Caco-2 (cell line): ENCODE measurements around the gene PGM1. TPM values are rescaled to one million over a fixed set of nuclear protein-coding genes. Genes with fewer than 3 reads are reported as not detected.

ENCODE experiments used
- BruUV-seq: library from RNA; stranded (reverse); fragments of 400-500 nt; replicated peaks from 2 replicates; lab custom pipeline; 2021; lab: Mats Ljungman, UMichigan
- CTCF ChIA-PET: fragments of 300-600 bp; sonication (Branson Sonifier 250); formaldehyde crosslinking; loops from one replicate; lab custom pipeline; 2022; ENCODE audit warnings: antibody characterized with exemption; lab: Charles Lee
- POLR2A ChIA-PET: fragments of 300-600 bp; sonication (Branson Sonifier 250); formaldehyde crosslinking; loops from one replicate; lab custom pipeline; 2022; ENCODE audit warnings: antibody characterized with exemption; lab: Charles Lee
- DNase-seq, 2 experiments: peaks; one replicate each; pipeline versions ENCODE4 v3.0.0 to v3.0.0-alpha.2; 2020 to 2022
- H3K27me3 ChIP-seq: replicated peaks from 2 replicates; pipeline ENCODE4 v1.6.0; 2011; ENCODE audit warnings: low read length; ENCODE audit not compliant: control insufficient read depth, insufficient read depth
- H3K36me3 ChIP-seq: 2 replicates; pipeline ENCODE4 v1.5.1; 2011; ENCODE audit warnings: low read length; ENCODE audit not compliant: control insufficient read depth, insufficient read depth
- H3K4me1 ChIP-seq: fragments of 250-450 bp; sonication (Bioruptor Pico); 2 replicates; pipeline ENCODE4 v1.5.1; 2020; ENCODE audit warnings: mild to moderate bottlenecking
- H3K4me3 ChIP-seq: 2 replicates; pipeline ENCODE4 v1.5.1; 2011; ENCODE audit warnings: low read depth, mild to moderate bottlenecking, control low read depth, low read length
- H3K9me3 ChIP-seq: fragments of 250-450 bp; sonication (Bioruptor Pico); 2 replicates; pipeline ENCODE4 v1.5.1; 2020; ENCODE audit warnings: mild to moderate bottlenecking, moderate library complexity
- H3K27ac Mint-ChIP-seq: one replicate; pipeline ENCODE4 v1.8.0; 2022; ENCODE audit warnings: mixed read lengths; ENCODE audit not compliant: unreplicated experiment
- H3K27me3 Mint-ChIP-seq: one replicate; pipeline ENCODE4 v1.8.0; 2022; ENCODE audit warnings: mixed read lengths; ENCODE audit not compliant: insufficient read depth, unreplicated experiment
- H3K36me3 Mint-ChIP-seq: one replicate; pipeline ENCODE4 v1.8.0; 2022; ENCODE audit warnings: mild to moderate bottlenecking, mixed read lengths; ENCODE audit not compliant: insufficient read depth, unreplicated experiment
- H3K4me1 Mint-ChIP-seq: one replicate; pipeline ENCODE4 v1.8.0; 2022; ENCODE audit warnings: low read depth, mixed read lengths; ENCODE audit not compliant: unreplicated experiment
- H3K4me3 Mint-ChIP-seq: one replicate; pipeline ENCODE4 v1.8.0; 2022; ENCODE audit warnings: mild to moderate bottlenecking, moderate library complexity, mixed read lengths; ENCODE audit not compliant: unreplicated experiment
- H3K9me3 Mint-ChIP-seq: one replicate; pipeline ENCODE4 v1.8.0; 2022; ENCODE audit warnings: mixed read lengths; ENCODE audit not compliant: unreplicated experiment
- intact Hi-C: fragments of 100-400 bp; cut with micrococcal nuclease; formaldehyde crosslinking; loops from one replicate; pipeline ENCODE4 v1.10.0; 2022; ENCODE audit not compliant: unreplicated experiment
- total RNA-seq: library from RNA; stranded (reverse); gene quantifications from 2 replicates; pipeline ENCODE4 v1.2.3, GENCODE V29; 2022
- TF ChIP-seq, protein P1 (sequence below), 2 experiments: fragments of 200-600 bp in 1 of 2; IDR thresholded peaks; 1 replicate in 1 of 2; 2 replicates in 1 of 2; pipeline versions ENCODE4 v1.5.1 to v1.8.0; 2011 to 2022; ENCODE audit warnings: antibody characterized with exemption in 1 of 2, control low read depth in 1 of 2, inconsistent platforms in 1 of 2, low read depth in 1 of 2, low read length in 1 of 2, mild to moderate bottlenecking in 1 of 2, moderate library complexity in 1 of 2; ENCODE audit not compliant: insufficient read depth in 1 of 2, severe bottlenecking in 1 of 2, unreplicated experiment in 1 of 2

Gene PGM1
- total RNA-seq, 1 experiment from 2014 or later = 22.5 TPM

DNA sequence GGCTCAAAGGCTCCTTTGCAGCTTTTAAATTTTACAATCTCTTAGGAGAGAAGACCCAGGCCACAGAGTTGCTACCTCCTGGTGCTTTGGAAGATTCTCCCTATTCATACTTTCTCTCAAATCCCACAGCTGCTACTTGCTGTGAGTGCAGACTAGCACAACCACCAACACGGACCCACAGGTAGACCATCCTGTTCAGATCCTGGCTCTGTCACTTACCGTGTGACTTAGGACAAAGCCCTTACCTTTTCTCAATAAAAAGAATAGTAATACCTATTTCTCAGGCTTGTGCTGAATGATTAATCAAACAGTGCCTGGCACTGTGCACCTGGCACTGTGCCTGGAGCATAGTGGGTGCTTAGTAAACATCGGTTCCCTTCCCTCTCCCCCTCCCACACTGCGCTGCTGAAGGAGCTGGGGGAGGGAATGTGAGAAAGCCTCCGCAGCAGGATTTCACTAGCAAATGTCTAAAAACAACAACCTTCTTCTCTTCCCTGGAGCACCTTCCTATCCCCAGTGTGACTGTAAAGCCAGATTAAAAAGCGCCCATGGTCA, 81.7 kb downstream of the PGM1 start:
- Mint-ChIP-seq H3K36me3 (no peaks in the 10 kb centered on the region), H3K9me3 (peaks cover 12% of the 10 kb centered on the region), H3K4me1 (peaks cover 16% of the 10 kb centered on the region), H3K27ac (peak overlapping the region; percentile 24), H3K27me3 (no peaks in the 10 kb centered on the region), H3K4me3 (no peak overlapping the region)
- Histone ChIP-seq H3K36me3 (no peaks in the 10 kb centered on the region), H3K27me3 (no peaks in the 10 kb centered on the region), H3K4me1 (peaks cover 9% of the 10 kb centered on the region), H3K4me3 (no peak overlapping the region), H3K9me3 (no peaks in the 10 kb centered on the region)
- BruUV-seq = no TSS peak
- TF ChIP-seq, protein P1, sequence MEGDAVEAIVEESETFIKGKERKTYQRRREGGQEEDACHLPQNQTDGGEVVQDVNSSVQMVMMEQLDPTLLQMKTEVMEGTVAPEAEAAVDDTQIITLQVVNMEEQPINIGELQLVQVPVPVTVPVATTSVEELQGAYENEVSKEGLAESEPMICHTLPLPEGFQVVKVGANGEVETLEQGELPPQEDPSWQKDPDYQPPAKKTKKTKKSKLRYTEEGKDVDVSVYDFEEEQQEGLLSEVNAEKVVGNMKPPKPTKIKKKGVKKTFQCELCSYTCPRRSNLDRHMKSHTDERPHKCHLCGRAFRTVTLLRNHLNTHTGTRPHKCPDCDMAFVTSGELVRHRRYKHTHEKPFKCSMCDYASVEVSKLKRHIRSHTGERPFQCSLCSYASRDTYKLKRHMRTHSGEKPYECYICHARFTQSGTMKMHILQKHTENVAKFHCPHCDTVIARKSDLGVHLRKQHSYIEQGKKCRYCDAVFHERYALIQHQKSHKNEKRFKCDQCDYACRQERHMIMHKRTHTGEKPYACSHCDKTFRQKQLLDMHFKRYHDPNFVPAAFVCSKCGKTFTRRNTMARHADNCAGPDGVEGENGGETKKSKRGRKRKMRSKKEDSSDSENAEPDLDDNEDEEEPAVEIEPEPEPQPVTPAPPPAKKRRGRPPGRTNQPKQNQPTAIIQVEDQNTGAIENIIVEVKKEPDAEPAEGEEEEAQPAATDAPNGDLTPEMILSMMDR (IDR thresholded peaks at IDR 0.05; ENCODE audit: insufficient read depth in 1 of 2, low read depth in 1 of 2, low read length in 1 of 2, severe bottlenecking in 1 of 2, unreplicated experiment in 1 of 2) = no peak
- CTCF ChIA-PET = interaction anchor here (0.6 to 1.7 kb wide), 15 partner anchors 17 to 572 kb away, joined by 3 to 28 read pairs (median 4); partner anchors contain the start of gene ROR1
- intact Hi-C loops = loop anchor here (1.0 to 10.0 kb wide), 6 partner anchors 58 to 568 kb away; partner anchors contain the start of gene ROR1
- DNase-seq = no peak
- POLR2A ChIA-PET = interaction anchor here (0.7 to 1.0 kb wide), 2 partner anchors 43 to 99 kb away, joined by 3 to 4 read pairs; partner anchors contain the start of gene ROR1

DNA sequence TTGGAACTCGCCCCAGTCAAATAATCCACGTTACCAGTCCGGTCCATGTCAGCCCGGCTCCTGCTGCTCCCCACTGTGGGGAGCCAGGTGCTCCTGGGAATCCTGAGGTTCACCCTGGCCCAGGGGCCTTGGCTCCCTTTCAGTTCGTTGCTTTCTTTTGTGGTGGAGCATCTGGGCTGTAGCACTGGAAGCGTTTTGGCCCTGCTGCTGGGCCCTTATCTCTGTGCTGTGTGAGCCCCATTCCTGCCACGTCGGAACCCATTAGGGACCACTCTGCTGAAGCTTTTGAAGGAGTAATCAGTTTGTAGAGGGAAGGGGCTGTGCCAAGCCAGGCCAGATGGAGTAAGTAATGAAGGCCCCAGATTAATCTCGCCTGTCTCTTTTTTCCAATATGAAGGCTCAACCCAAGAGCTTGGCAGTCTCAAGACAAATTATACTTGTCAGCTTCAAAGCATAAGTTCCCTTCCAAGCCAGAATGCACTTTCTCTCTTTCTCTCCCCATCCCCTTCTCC, 82.3 kb downstream of the PGM1 start:
- ChIA-PET CTCF (interaction anchor here (1.7 kb wide), 2 partner anchors 16 to 571 kb away, joined by 18 to 28 read pairs; no protein-coding TSS in a partner anchor), POLR2A (interaction anchor here (0.6 kb wide), 1 partner anchor 54 kb away, joined by 3 read pairs; no protein-coding TSS in a partner anchor)
- no peak overlapping the region for H3K4me3 ChIP-seq
- peaks cover 9% of the 10 kb centered on the region for H3K4me1 ChIP-seq
- no peaks in the 10 kb centered on the region for H3K9me3 ChIP-seq
- no peaks in the 10 kb centered on the region for H3K27me3 ChIP-seq
- intact Hi-C loops = loop anchor here (10.0 kb wide), 1 partner anchor 379 kb away; no protein-coding TSS in a partner anchor
- H3K27ac Mint-ChIP-seq = peak overlapping the region; percentile 24
- DNase-seq = no peak
- no peaks in the 10 kb centered on the region for H3K36me3 ChIP-seq
- no peaks in the 10 kb centered on the region for H3K36me3 Mint-ChIP-seq
- H3K9me3 Mint-ChIP-seq = peaks cover 13% of the 10 kb centered on the region
- TF ChIP-seq, protein P1 (IDR thresholded peaks at IDR 0.05; ENCODE audit: insufficient read depth in 1 of 2, low read depth in 1 of 2, low read length in 1 of 2, severe bottlenecking in 1 of 2, unreplicated experiment in 1 of 2) = no peak
- no TSS peak for BruUV-seq
- no peaks in the 10 kb centered on the region for H3K27me3 Mint-ChIP-seq
- H3K4me1 Mint-ChIP-seq = peaks cover 16% of the 10 kb centered on the region
- H3K4me3 Mint-ChIP-seq = no peak overlapping the region

DNA sequence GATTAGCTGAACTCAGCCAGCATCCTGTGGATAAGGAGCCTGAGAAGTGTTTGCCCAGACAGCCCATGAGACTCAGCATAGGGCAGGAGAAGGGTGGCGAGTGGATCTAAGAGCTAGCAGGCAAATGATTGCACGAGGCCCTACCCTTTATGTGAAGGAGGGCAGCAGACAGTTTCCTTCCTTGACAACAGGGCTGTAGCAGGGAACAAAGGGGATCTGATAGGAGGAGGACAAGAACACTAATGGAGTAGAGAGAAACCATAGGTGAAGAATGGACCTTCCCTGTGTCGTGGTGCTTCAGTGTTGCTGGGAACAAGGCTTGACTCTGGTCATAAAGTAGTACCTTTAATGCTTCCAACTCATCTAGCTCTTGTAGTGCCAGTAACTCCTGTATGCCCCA, 84.3 kb downstream of the PGM1 start:
- ChIA-PET CTCF (no interaction called here), POLR2A (no interaction called here)
- Histone ChIP-seq H3K9me3 (no peaks in the 10 kb centered on the region), H3K4me1 (peaks cover 9% of the 10 kb centered on the region), H3K4me3 (no peak overlapping the region), H3K27me3 (no peaks in the 10 kb centered on the region), H3K36me3 (no peaks in the 10 kb centered on the region)
- Mint-ChIP-seq H3K36me3 (no peaks in the 10 kb centered on the region), H3K4me3 (no peak overlapping the region), H3K9me3 (peaks cover 13% of the 10 kb centered on the region), H3K4me1 (peaks cover 16% of the 10 kb centered on the region), H3K27me3 (no peaks in the 10 kb centered on the region), H3K27ac (peak overlapping the region; percentile 67)
- DNase-seq = no peak
- no TSS peak for BruUV-seq
- TF ChIP-seq, protein P1 (IDR thresholded peaks at IDR 0.05; ENCODE audit: insufficient read depth in 1 of 2, low read depth in 1 of 2, low read length in 1 of 2, severe bottlenecking in 1 of 2, unreplicated experiment in 1 of 2) = no peak
- intact Hi-C loops = loop anchor here (10.0 kb wide), 1 partner anchor 377 kb away; no protein-coding TSS in a partner anchor
